Cardiac muscle cell (in vitro differentiated cells and primary cell): ENCODE measurements around the gene ITPRIP. TPM values are rescaled to one million over a fixed set of nuclear protein-coding genes. Genes with fewer than 3 reads are reported as not detected.

Source experiments
- DNase-seq, 2 donors: peaks; one replicate each; pipeline versions ENCODE4 v3.0.0 to v3.0.0-alpha.2; 2010 to 2017; ENCODE audit warnings: low read depth in 1 of 2, low spot score in 1 of 2
- H3K27ac ChIP-seq: fragments of 200-600 bp; sonication (generic); 2 replicates; pipeline ENCODE4 v1.5.1; 2016
- H3K27me3 ChIP-seq: fragments of 200-600 bp; sonication (generic); 2 replicates; pipeline ENCODE4 v1.6.0; 2016; ENCODE audit warnings: control low read depth
- H3K36me3 ChIP-seq: fragments of 200-600 bp; sonication (generic); 2 replicates; pipeline ENCODE4 v1.5.1; 2016; ENCODE audit warnings: control low read depth
- H3K4me1 ChIP-seq: fragments of 200-600 bp; sonication (generic); 2 replicates; pipeline ENCODE4 v1.8.1; 2017; ENCODE audit warnings: low read depth, mild to moderate bottlenecking, mixed run types
- H3K4me3 ChIP-seq: fragments of 200-600 bp; sonication (generic); 2 replicates; pipeline ENCODE4 v1.5.1; 2016; ENCODE audit warnings: mild to moderate bottlenecking
- H3K9me3 ChIP-seq: fragments of 200-600 bp; sonication (generic); 2 replicates; pipeline ENCODE4 v1.5.1; 2017; ENCODE audit warnings: low read depth, mild to moderate bottlenecking, control low read depth
- polyA plus RNA-seq: library from polyadenylated mRNA; unstranded; fragments of >200 nt; fragmentation: Nextera tagmentation; extraction: Ambion mirVana; gene quantifications from 2 replicates; pipeline ENCODE4 v1.2.1, GENCODE V29; 2016
- total RNA-seq: library from RNA; depleted of rRNA; stranded (reverse); fragments of >200 nt; gene quantifications from 2 replicates; pipeline ENCODE4 v1.2.3, GENCODE V29; 2016
- TF ChIP-seq, protein P1 (sequence below): IDR thresholded peaks from 2 replicates; pipeline ENCODE4 v1.5.1; 2012; ENCODE audit warnings: low read depth, mild to moderate bottlenecking, low read length

ITPRIP gene
- total and polyA plus RNA-seq, 2 experiments from 2014 or later = 19.0 to 20.1 TPM

DNA sequence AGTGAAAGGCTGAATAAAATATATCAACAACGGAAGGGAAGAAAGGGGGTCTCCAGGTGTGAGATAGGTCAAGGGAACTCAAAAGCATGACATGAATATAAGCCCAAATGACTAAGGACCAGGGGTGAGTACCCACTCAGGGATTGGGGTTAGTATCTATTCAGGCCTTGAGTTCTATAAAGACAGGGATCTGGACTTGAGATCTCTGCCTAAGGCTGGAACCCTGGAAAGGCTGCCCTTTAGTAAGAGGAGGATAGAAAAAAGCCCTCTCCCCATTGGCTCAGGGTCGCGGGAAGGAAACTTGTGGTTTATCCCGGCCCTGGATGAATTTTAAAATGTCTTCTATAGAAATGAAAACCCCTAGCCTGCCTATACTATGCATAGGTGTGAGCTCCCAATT, 2.4 kb upstream of the ITPRIP start:
- TF ChIP-seq, protein P1, sequence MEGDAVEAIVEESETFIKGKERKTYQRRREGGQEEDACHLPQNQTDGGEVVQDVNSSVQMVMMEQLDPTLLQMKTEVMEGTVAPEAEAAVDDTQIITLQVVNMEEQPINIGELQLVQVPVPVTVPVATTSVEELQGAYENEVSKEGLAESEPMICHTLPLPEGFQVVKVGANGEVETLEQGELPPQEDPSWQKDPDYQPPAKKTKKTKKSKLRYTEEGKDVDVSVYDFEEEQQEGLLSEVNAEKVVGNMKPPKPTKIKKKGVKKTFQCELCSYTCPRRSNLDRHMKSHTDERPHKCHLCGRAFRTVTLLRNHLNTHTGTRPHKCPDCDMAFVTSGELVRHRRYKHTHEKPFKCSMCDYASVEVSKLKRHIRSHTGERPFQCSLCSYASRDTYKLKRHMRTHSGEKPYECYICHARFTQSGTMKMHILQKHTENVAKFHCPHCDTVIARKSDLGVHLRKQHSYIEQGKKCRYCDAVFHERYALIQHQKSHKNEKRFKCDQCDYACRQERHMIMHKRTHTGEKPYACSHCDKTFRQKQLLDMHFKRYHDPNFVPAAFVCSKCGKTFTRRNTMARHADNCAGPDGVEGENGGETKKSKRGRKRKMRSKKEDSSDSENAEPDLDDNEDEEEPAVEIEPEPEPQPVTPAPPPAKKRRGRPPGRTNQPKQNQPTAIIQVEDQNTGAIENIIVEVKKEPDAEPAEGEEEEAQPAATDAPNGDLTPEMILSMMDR = no peak
- Histone ChIP-seq H3K36me3 (no peaks in the 10 kb centered on the region), H3K4me1 (peaks cover 32% of the 10 kb centered on the region), H3K4me3 (no peak overlapping the region), H3K27me3 (no peaks in the 10 kb centered on the region), H3K27ac (peak overlapping the region; percentile 100), H3K9me3 (no peaks in the 10 kb centered on the region)
- no peak for DNase-seq

DNA sequence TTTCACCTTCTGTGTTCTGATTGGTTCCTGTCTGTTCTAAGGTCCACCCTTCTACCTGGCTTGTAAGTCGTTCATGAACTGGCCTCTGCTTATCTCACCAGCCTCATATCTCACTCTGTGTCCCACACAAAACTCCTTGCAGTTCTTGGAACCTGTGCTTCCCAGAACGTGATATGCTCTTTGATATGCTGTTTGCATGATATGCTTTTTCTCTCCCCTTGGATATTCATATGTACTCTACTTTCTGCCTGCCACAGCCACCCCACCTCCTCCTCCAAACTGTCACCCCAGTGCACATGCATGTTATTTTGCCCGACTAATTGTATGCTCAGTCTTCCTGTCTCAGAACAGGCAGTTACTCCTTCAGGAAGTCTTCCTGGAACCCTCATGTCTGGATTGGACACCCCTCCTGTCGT, 1.9 kb upstream of the ITPRIP start:
- peak overlapping the region; percentile 100 for H3K27ac ChIP-seq
- TF ChIP-seq, protein P1 = no peak
- H3K36me3 ChIP-seq = no peaks in the 10 kb centered on the region
- DNase-seq = no peak
- H3K9me3 ChIP-seq = no peaks in the 10 kb centered on the region
- no peaks in the 10 kb centered on the region for H3K27me3 ChIP-seq
- no peak overlapping the region for H3K4me3 ChIP-seq
- peaks cover 32% of the 10 kb centered on the region for H3K4me1 ChIP-seq

DNA sequence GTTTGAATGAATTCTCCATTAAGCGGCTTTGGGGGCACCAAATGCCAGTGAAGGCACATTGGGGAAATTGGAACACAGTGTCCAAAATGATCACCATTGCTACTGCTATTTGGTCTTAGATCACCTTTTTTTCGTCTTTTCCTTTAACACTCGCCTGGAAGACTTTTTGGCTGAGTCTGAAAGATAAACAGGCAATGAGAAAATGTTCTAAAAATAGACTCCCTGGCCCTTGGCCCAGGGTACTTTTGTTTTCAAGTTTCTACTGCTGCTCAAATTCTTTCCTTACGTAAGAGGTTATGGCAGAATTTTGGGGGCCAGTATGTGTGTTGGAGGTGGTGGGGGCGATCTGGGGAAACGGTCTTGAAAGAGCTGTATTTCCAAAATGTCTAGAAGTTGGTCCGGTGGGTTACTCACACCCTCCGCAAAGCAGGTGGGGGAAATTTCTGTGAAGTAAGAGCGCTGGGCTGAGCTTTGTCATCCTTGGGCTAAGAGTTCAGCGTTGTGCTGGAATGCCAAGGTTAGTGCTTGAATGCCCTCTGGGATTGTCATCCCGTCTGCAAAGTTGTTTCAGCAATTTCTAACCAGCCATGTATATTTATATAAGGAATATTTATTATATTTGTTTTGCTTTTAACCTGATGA, 1.3 kb upstream of the ITPRIP start:
- Histone ChIP-seq H3K36me3 (no peaks in the 10 kb centered on the region), H3K27me3 (no peaks in the 10 kb centered on the region), H3K9me3 (no peaks in the 10 kb centered on the region), H3K4me1 (peaks cover 34% of the 10 kb centered on the region), H3K27ac (peak overlapping the region; percentile 100), H3K4me3 (peak overlapping the region; percentile 85)
- peak; percentile 72 to 83 for DNase-seq
- TF ChIP-seq, protein P1 = no peak

DNA sequence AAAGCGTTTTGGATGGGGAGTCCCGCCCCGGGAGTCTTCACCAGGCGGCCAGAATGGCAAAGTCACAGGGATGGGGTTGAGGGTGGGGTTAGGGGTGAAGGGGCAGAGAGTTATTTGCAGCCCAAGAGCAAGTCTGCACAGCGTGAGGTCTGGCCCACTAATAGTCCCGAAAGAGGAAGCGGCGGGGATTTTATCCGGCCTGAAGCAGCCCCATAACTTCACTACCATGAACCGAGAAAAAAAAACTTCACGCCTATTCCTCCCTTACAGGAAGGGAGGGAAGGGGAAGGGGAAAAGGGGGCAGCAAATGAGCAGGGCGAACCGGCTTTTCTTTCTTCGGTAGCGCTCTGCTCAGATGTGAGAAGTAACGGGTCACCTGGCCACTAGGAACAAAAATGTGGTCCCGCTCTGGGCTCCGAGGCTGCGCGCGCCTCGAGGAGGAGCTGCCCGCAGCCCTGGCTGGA, 712 bp downstream of the ITPRIP start:
- TF ChIP-seq, protein P1 = no peak
- peak in 1 of 2 donors; percentile 51 for DNase-seq
- peak overlapping the region; percentile 100 for H3K27ac ChIP-seq
- H3K27me3 ChIP-seq = no peaks in the 10 kb centered on the region
- peak overlapping the region; percentile 85 for H3K4me3 ChIP-seq
- no peaks in the 10 kb centered on the region for H3K36me3 ChIP-seq
- H3K4me1 ChIP-seq = peaks cover 44% of the 10 kb centered on the region
- H3K9me3 ChIP-seq = no peaks in the 10 kb centered on the region

DNA sequence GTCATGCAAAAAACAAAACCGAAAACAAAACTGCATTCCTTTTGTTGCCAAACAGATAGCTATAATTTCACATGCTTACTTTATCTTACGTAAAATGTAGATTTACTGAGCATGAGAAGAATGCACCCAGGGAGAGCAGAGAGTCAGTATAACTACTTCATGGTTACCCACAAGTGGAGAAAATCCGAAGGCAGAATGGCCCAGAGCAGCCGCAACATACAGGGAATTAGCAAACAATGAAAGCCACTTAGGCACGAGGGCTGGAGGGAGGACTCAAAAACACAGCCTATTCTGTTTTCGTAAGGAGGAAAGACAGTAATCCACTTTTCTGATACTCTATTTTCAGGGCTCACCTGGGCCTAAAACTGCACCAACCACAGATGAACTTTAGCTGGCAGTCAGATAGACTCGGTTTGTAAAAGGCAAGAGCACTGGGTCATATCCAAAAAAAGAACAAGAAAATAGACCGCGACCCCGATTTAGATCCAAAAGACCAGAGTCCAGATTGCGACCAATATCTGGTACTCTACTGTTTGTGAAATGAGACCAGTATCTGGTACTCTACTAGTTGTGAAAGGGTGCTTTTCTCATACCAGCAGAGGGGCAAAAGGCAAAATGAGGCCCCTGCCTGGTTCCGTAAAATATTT, 1.3 kb downstream of the ITPRIP start:
- H3K27me3 ChIP-seq = no peaks in the 10 kb centered on the region
- H3K27ac ChIP-seq = peak overlapping the region; percentile 100
- no peaks in the 10 kb centered on the region for H3K9me3 ChIP-seq
- peak in 1 of 2 donors; percentile 85 for DNase-seq
- peaks cover 51% of the 10 kb centered on the region for H3K4me1 ChIP-seq
- no peaks in the 10 kb centered on the region for H3K36me3 ChIP-seq
- TF ChIP-seq, protein P1 = no peak
- peak overlapping the region; percentile 85 for H3K4me3 ChIP-seq
